Measurements from ENCODE around the gene MCCC2.

- peak in 2 of 6 experiments; percentile 13 to 27 for TF ChIP-seq CTCF (IDR thresholded peaks at IDR 0.05)
- no peak for TF ChIP-seq POLR2A (IDR thresholded peaks at IDR 0.05)
Measured at GRCh38 chr5:71658916-71659662, 71.9 kb downstream of the MCCC2 start.

Measured in thyroid gland (tissue), 4 donors.